Colon (tissue), 2 donors: ENCODE results near the gene DHRS13.
"Not testable (repeated sequence)": the region's sequence is repeated elsewhere in the genome, so short reads cannot be mapped to it uniquely, and the experiment has no call there.

Experiments used
- FAIRE-seq: peaks from 2 replicates; lab custom pipeline; 2012; peaks lifted over from hg19 to GRCh38; lab: Jason Lieb, UNC
- donor health status: control.
- donor health status: control.

The DHRS13 gene

GRCh38 chr17:28857905-28858800 is 44.7 kb downstream of the DHRS13 start:
- no peak for FAIRE-seq

- no peak for FAIRE-seq
These were observed 46.8 kb downstream of the DHRS13 start for GRCh38 chr17:28856028-28856574.

GRCh38 chr17:28855336-28855679 is 47.6 kb downstream of the DHRS13 start:
- no peak for FAIRE-seq

- no peak for FAIRE-seq
These were observed 48.2 kb downstream of the DHRS13 start, which contains the start of gene ERAL1 for GRCh38 chr17:28854457-28855335. Gene ERAL1 (plus strand): TSS chr17:28855016. CDS start chr17:28855035, 19 bp downstream.

GRCh38 chr17:28853295-28853694 is 49.6 kb downstream of the DHRS13 start:
- FAIRE-seq = no peak

- no peak for FAIRE-seq
These were observed 53.6 kb downstream of the DHRS13 start for GRCh38 chr17:28849281-28849680.

GRCh38 chr17:28848667-28849066 is 54.2 kb downstream of the DHRS13 start:
- not testable (repeated sequence) for FAIRE-seq
